HCT116 (cell line): ENCODE measurements around the gene P3H3. TPM values are rescaled to one million over a fixed set of nuclear protein-coding genes. Genes with fewer than 3 reads are reported as not detected.
A peak's percentile ranks its signal among the peaks of the same experiment; 100 is the strongest.

Experiments used
- ATAC-seq: fragments of 200-7000 bp; cut with Tn5 transposase; 2 replicates; pipeline ENCODE4 v1.9.1; 2020; ENCODE audit warnings: mild to moderate bottlenecking, moderate library complexity
- BruUV-seq: library from RNA; stranded (reverse); fragments of 400-500 nt; replicated peaks from 2 replicates; lab custom pipeline; 2021; lab: Mats Ljungman, UMichigan
- CTCF ChIA-PET: fragments of 300-600 bp; sonication (Branson Sonifier 250); formaldehyde crosslinking; loops from one replicate; lab custom pipeline; 2021; ENCODE audit warnings: antibody characterized with exemption; lab: Charles Lee
- POLR2A ChIA-PET: fragments of 300-600, 350-600 bp; sonication (Branson Sonifier 250); formaldehyde crosslinking; loops from one replicate; lab custom pipeline; 2021; ENCODE audit warnings: antibody characterized with exemption; lab: Charles Lee
- RAD21 ChIA-PET, 2 experiments: fragments of 300-600 bp; sonication (Branson Sonifier 250); formaldehyde crosslinking; loops; one replicate each; lab custom pipeline; 2023; ENCODE audit warnings: low total read pairs in 2 of 2; ENCODE audit not compliant: uncharacterized antibody in 2 of 2, unreplicated experiment in 2 of 2, low non-redundant PET in 1 of 2; lab: Charles Lee
- DNase-seq: peaks from one replicate; pipeline ENCODE4 v3.0.0-alpha.2; 2010; ENCODE audit warnings: low read depth, low spot score
- H2AFZ ChIP-seq: fragments of 200-600 bp; shearing (Covaris generic), sonication (generic); 2 replicates; pipeline ENCODE4 v1.6.1; 2017; ENCODE audit warnings: low read depth, mixed run types, mixed read lengths, antibody characterized with exemption, low read length; ENCODE audit not compliant: poor library complexity, severe bottlenecking
- H3K27ac ChIP-seq: 2 replicates; pipeline ENCODE4 v1.5.1; 2012; ENCODE audit warnings: low read depth, low read length
- H3K27me3 ChIP-seq: fragments of 200-600 bp; sonication (generic); 2 replicates; pipeline ENCODE4 v1.6.1; 2016; ENCODE audit warnings: mixed run types, low read length, mixed read lengths; ENCODE audit not compliant: insufficient read depth
- H3K36me3 ChIP-seq, 2 experiments: fragments of 200-500 bp in 1 of 2; fragments of 200-600 bp in 1 of 2; sonication (Bioruptor generic) in 1 of 2; sonication (generic) in 1 of 2; 2 replicates each; pipeline versions ENCODE4 v1.5.1 to v1.6.1; 2014 to 2016; ENCODE audit warnings: low read length in 2 of 2, inconsistent platforms in 1 of 2, mixed read lengths in 1 of 2, mixed run types in 1 of 2; ENCODE audit not compliant: insufficient read depth in 2 of 2, control insufficient read depth in 1 of 2
- H3K4me1 ChIP-seq, 2 experiments: fragments of 200-600 bp in 1 of 2; sonication (generic) in 1 of 2; 2 replicates each; pipeline versions ENCODE4 v1.5.1 to v1.6.1; 2012 to 2017; ENCODE audit warnings: low read length in 2 of 2, inconsistent platforms in 1 of 2, mild to moderate bottlenecking in 1 of 2, mixed read lengths in 1 of 2, mixed run types in 1 of 2, moderate library complexity in 1 of 2; ENCODE audit not compliant: insufficient read depth in 2 of 2, control insufficient read depth in 1 of 2
- H3K4me2 ChIP-seq: fragments of 200-600 bp; sonication (generic); 2 replicates; pipeline ENCODE4 v1.6.1; 2017; ENCODE audit warnings: mixed run types, low read length, mixed read lengths
- H3K4me3 ChIP-seq, 2 experiments: fragments of 200-600 bp in 1 of 2; sonication (generic) in 1 of 2; replicated peaks in 1 of 2; 2 replicates each; pipeline ENCODE4 v1.5.1; 2011 to 2016; ENCODE audit warnings: low read length in 2 of 2, control low read depth in 1 of 2, low read depth in 1 of 2, mild to moderate bottlenecking in 1 of 2, mixed read lengths in 1 of 2, mixed run types in 1 of 2
- H3K79me2 ChIP-seq: fragments of 200-600 bp; sonication (generic); 2 replicates; pipeline ENCODE4 v1.6.1; 2017; ENCODE audit warnings: mild to moderate bottlenecking, mixed run types, low read length, moderate library complexity, mixed read lengths; ENCODE audit not compliant: insufficient read depth
- H3K9ac ChIP-seq: fragments of 200-600 bp; sonication (generic); 2 replicates; pipeline ENCODE4 v1.6.1; 2016; ENCODE audit warnings: low read length, mixed read lengths
- H3K9me2 ChIP-seq: fragments of 200-600 bp; sonication (generic), shearing (Covaris generic); 2 replicates; pipeline ENCODE4 v1.6.1; 2017; ENCODE audit warnings: mixed run types, mild to moderate bottlenecking, moderate library complexity; ENCODE audit not compliant: insufficient read depth
- H3K9me3 ChIP-seq, 2 experiments: fragments of 200-500 bp in 1 of 2; fragments of 200-600 bp in 1 of 2; sonication (Bioruptor generic) in 1 of 2; sonication (generic) in 1 of 2; 2 replicates each; pipeline ENCODE4 v1.6.1; 2014 to 2017; ENCODE audit warnings: low read length in 2 of 2, mixed read lengths in 2 of 2, inconsistent platforms in 1 of 2, low read depth in 1 of 2, mild to moderate bottlenecking in 1 of 2, mixed run types in 1 of 2, moderate library complexity in 1 of 2; ENCODE audit not compliant: control insufficient read depth in 1 of 2, insufficient read depth in 1 of 2
- H4K20me1 ChIP-seq: fragments of 200-600 bp; sonication (generic), shearing (Covaris generic); 2 replicates; pipeline ENCODE4 v1.6.1; 2017; ENCODE audit warnings: mixed run types, mild to moderate bottlenecking, moderate library complexity; ENCODE audit not compliant: insufficient read depth
- EGR1 ChIP-seq: IDR thresholded peaks from 2 replicates; pipeline ENCODE4 v1.6.1; 2012; ENCODE audit warnings: low read depth
- EZH2phosphoT487 ChIP-seq: fragments of 200-600 bp; IDR thresholded peaks from 2 replicates; pipeline ENCODE4 v1.6.1; 2018; ENCODE audit warnings: antibody characterized with exemption, borderline replicate concordance
- FOSL1 ChIP-seq: IDR thresholded peaks from 2 replicates; pipeline ENCODE4 v1.6.1; 2012; ENCODE audit warnings: low read depth
- POLR2AphosphoS5 ChIP-seq: IDR thresholded peaks from 2 replicates; pipeline ENCODE4 v1.6.1; 2011; ENCODE audit warnings: mild to moderate bottlenecking, low read depth, low read length, moderate library complexity
- TCF7L2 ChIP-seq: IDR thresholded peaks from 2 replicates; pipeline ENCODE4 v1.7.0; 2011; ENCODE audit warnings: borderline replicate concordance, inconsistent platforms; ENCODE audit not compliant: insufficient read depth, insufficient read length; ENCODE audit errors: extremely low read depth
- intact Hi-C: fragments of 100-400 bp; cut with micrococcal nuclease; formaldehyde crosslinking; loops from 2 replicates; pipeline ENCODE4 v1.10.0; 2022
- total RNA-seq: library from RNA; stranded (reverse); gene quantifications from one replicate; pipeline ENCODE4 v1.2.1, GENCODE V29; 2021; ENCODE audit not compliant: unreplicated experiment
- TF ChIP-seq, protein P1 (sequence below): IDR thresholded peaks from 2 replicates; pipeline ENCODE4 v1.6.1; 2012

P3H3 gene
- total RNA-seq, 1 experiment from 2014 or later: 32.2 TPM

DNA sequence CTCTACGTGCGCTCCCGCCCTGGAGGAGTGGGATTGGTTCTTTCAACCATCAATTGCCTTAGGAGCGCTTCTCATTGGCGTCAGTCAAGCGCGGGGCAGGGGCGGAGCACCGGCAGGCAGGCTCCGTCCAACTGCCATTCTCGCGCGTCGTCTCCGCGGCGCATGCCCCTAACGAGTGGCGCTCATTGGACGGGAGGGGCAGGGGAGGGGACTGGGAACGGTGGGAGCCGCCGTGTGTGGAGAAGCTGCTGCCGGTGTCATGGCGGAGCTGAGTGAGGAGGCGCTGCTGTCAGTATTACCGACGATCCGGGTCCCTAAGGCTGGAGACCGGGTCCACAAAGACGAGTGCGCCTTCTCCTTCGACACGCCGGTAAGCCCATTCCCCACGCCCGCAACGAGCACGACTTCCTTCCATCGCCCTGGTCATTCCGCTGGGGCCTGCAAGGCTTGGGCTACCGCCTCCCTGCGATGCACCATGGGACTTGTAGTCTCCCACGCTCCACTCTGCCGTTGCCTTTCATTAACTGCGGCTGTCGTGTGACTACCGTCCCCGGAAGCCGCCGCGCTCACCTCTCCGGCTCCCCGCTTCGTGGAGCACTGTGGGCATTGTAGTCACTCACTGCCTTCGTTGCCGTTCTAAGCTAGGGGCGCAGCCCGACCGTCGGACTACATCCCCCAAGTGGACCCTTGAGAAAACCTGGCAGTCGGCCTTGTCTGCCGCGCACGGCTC is 23.9 kb downstream of the P3H3 start, which contains the start of gene USP5 (continued):
- TF ChIP-seq EZH2phosphoT487: no peak
- TF ChIP-seq POLR2AphosphoS5: peak; percentile 77
- TF ChIP-seq EGR1: no peak
- TF ChIP-seq FOSL1: no peak
- TF ChIP-seq, protein P1, sequence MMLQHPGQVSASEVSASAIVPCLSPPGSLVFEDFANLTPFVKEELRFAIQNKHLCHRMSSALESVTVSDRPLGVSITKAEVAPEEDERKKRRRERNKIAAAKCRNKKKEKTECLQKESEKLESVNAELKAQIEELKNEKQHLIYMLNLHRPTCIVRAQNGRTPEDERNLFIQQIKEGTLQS: no peak

DNA sequence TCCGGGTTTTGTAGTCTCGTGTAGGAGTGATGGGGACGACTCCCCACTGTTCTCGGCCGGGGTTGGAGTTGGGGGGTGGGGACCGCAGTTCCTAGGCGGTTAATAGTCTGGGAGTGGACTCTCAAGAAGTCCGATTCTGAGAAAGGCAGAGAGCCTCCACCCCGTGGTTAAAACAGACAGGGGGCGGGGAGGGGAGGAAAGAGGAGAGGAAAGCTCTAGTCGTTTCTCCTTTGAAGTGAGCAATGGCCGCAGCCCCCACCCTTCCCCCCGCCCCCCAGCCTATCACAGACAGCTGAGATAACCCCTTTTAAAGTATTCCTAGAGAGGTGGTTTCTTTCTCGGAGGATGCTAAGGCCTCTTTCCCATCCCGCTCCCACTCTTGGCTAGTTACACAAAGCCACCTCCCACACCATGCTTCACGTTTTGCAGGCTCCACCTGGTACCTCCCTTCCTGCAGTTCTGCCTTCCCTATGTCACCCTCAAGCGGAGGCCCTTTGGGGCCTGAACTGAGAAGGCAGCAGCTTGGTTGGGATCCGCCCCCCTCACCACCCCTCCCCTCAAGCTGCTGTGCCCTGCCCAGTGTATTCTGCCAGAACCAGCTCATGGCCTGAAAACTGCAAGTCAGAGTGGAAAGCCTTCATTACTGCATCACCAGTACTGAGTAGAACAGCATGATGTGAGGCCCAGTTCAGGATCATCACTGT is 24.6 kb downstream of the P3H3 start:
- no peaks in the 10 kb centered on the region for H3K27me3 ChIP-seq
- RAD21 ChIA-PET: interaction anchor here in 1 of 2 experiments (1.5 kb wide), 1 partner anchor 20 kb away, joined by 5 read pairs; the partner anchor contains the start of gene SPSB2
- H3K4me2 ChIP-seq: peak overlapping the region; percentile 100
- CTCF ChIA-PET: interaction anchor here (0.6 to 3.4 kb wide), 10 partner anchors 16 to 99 kb away, joined by 3 to 38 read pairs (median 9); partner anchors contain the start of genes MLF2, P3H3 and SPSB2
- no TSS peak for BruUV-seq
- intact Hi-C loops: loop anchor here (5.0 kb wide), 1 partner anchor 246 kb away; the partner anchor contains the start of gene CHD4
- peaks cover 30 to 48% of the 10 kb centered on the region in 2 experiments; a peak in 3 of 4 replicates for H3K36me3 ChIP-seq
- H3K27ac ChIP-seq: peak overlapping the region; percentile 65
- no peaks in the 10 kb centered on the region for H4K20me1 ChIP-seq
- H3K9me3 ChIP-seq: no peaks in the 10 kb centered on the region
- POLR2A ChIA-PET: interaction anchor here (0.6 to 8.9 kb wide), 14 partner anchors 8 to 638 kb away, joined by 3 to 186 read pairs (median 12); partner anchors contain the start of genes C12orf57, COPS7A, GAPDH and GNB3
- peak overlapping the region; percentile 89 for H3K9ac ChIP-seq
- H3K4me1 ChIP-seq: peaks cover 15 to 31% of the 10 kb centered on the region in 2 experiments
- DNase-seq: no peak
- peak; percentile 6 for ATAC-seq
- no peak overlapping the region for H2AFZ ChIP-seq
- TF ChIP-seq TCF7L2: peak; percentile 61
- no peak for TF ChIP-seq EZH2phosphoT487
- peaks cover 49% of the 10 kb centered on the region for H3K79me2 ChIP-seq
- no peaks in the 10 kb centered on the region for H3K9me2 ChIP-seq
- peak overlapping the region; percentile 67 to 94 for H3K4me3 ChIP-seq
